Stimulated activated CD4-positive, alpha-beta T cell treated with anti-CD3 and anti-CD28 coated beads, Interleukin-2, amount 100 ng/mL, for 24 hours (primary cell): Measurements from ENCODE around the gene CA4.
"Not testable (repeated sequence)": the region's sequence is repeated elsewhere in the genome, so short reads cannot be mapped to it uniquely, and the experiment has no call there.

ENCODE experiments used
- DNase-seq, 2 donors: peaks; one replicate each; pipeline ENCODE4 v3.0.0-alpha.2; 2020

Gene CA4

DNA sequence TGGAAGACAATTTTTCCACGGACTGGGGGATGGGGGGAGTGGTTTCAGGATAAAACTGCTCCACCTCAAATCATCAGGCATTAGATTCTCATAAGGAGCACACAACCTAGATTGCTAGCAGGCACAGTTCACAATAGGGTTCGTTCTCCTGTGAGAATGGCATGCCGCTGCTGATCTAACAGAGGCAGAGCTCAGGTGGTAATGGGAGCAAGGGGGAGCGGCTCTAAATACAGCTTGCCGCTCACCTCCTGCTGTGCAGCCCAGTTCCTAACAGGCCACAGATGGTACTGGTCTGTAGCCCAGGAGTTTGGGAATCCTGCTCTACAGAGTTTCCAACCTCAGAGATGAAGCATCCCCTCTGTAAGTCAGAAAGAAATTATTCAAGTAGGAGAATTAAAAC lies 27.0 kb downstream of the CA4 start:
- not testable (repeated sequence) for DNase-seq

DNA sequence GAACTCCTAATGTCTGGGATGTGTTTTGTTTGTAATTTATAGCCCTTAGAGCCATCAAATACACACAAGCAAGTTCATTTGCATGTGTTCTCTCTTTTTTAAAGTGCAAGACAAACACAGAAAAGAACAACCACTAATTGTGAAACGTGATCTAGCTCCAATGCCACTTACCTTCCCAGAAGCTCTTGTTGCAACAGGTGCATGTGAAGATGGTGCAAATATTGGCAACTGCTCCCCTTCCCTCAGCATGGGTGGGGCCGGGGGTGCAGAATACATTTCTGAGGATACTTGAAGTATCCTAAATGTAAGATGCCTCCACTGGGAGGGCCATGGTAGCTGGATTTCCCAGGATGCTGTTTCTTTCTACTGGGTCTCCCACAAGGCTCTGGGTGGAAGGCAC lies 28.4 kb downstream of the CA4 start:
- not testable (repeated sequence) for DNase-seq

DNA sequence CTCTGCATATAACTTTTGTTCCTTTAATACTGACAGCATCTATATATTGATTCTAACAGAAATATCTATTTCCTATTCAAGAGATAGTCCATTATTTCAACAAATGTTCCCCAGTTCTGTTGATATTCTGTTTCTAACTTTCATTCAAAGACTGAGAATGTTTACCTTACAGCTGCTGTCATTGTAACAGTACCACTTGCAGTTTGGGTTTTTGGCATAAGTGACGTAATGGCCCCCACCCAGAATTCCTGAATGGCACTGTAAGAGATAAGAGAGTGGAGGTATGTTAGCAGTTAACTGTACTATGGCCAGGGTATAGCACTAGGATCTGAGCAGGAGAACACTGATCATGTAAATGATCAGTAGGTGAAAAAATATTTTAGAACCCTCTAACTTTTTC lies 30.6 kb downstream of the CA4 start:
- not testable (repeated sequence) for DNase-seq

GRCh38 chr17:60186372-60186771 lies 36.6 kb downstream of the CA4 start:
- DNase-seq, result not testable (repeated sequence)

DNA sequence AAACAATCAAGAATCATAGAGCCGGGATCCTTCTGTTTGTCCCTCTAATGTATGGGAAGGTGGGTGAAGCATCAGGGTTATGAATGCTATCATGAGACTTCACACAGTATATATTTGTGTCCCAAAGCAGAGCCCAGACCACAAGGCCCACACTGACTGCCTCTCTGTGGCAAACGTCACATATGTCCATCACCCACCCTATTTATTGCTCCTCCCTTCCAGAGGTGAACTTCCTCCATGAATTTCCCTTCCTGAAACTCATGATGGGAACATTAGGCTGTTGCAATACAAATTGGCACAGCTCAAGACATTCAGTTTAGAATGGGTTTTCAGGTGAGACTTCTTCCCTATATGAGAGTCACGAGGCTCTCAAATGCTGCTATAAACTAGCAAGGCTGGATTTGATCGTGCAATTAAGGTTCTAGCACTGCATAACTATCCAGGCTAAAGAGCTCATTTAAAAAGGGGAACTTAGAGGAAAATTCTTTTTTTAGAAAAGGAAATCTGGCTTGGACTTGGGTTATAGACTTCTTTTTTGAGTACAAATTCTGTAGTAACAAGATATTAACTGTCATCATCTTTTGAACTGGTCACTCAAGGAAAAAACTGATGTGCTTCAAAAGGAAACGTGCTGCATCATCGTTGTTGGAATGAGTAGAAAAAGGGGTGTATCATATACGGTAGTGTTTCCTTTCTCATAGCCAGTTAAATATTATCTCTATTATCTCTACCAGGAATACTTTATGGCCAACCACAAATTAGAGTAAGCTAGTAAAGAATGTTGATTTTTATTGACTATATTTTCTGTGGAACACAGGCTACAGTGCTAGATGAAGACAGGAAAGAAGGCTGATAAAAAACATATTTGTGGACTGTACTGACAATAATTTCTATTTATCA lies 37.3 kb downstream of the CA4 start:
- DNase-seq, result not testable (repeated sequence)

- DNase-seq, result no peak
These were observed 39.0 kb downstream of the CA4 start for GRCh38 chr17:60188759-60189158.

- not testable (repeated sequence) for DNase-seq
These were observed 40.3 kb downstream of the CA4 start for GRCh38 chr17:60190032-60190431.

GRCh38 chr17:60193032-60193431 lies 43.3 kb downstream of the CA4 start:
- DNase-seq, result not testable (repeated sequence)

GRCh38 chr17:60193482-60193881 lies 43.7 kb downstream of the CA4 start:
- no peak for DNase-seq

DNA sequence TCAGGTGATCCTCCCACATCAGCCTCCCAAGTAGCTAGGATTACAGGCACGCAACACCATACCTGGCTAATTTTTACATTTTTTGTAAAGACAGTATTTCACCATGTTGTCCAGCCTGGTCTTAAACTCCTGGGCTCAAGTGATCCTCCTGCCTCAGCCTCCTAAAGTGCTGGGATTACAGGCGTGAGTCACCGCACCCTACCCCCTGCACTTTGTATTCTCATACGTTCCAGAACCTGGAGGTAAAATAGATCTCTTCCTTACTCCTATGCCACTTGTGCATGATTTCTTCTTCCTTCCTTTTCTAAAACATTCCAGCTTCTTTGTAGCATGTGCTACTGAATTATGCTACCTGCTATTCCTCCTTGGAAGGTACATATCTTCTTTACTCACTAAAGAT lies 44.4 kb downstream of the CA4 start:
- not testable (repeated sequence) for DNase-seq

GRCh38 chr17:60198630-60199029 lies 48.9 kb downstream of the CA4 start:
- not testable (repeated sequence) for DNase-seq

GRCh38 chr17:60205782-60206181 lies 56.0 kb downstream of the CA4 start:
- not testable (repeated sequence) for DNase-seq

GRCh38 chr17:60208302-60208701 lies 58.5 kb downstream of the CA4 start:
- not testable (repeated sequence) for DNase-seq
